HL-60/S4 treated with retinoic acid at 250 ng/mL for 4 days and 3 days (cell line): Measurements from ENCODE around the gene EVI2B.
"Not testable (repeated sequence)": the region's sequence is repeated elsewhere in the genome, so short reads cannot be mapped to it uniquely, and the experiment has no call there.

ENCODE experiments used
- in situ Hi-C: fragments of 300-500 bp; cut with MboI; formaldehyde crosslinking; loops from 2 replicates; pipeline ENCODE4 v1.7.0; 2022; ENCODE audit warnings: low sequenced_read_pairs

EVI2B gene

GRCh38 chr17:31313982-31314781, at the start of gene EVI2B:
TSS of gene EVI2B (minus strand) at chr17:31314054. CDS start at chr17:31305609, 8,445 bp downstream.
- in situ Hi-C loops, result no loop called here

- in situ Hi-C loops, result no loop called here
These were observed 44.1 kb upstream of the EVI2B start for GRCh38 chr17:31357839-31358394.

DNA sequence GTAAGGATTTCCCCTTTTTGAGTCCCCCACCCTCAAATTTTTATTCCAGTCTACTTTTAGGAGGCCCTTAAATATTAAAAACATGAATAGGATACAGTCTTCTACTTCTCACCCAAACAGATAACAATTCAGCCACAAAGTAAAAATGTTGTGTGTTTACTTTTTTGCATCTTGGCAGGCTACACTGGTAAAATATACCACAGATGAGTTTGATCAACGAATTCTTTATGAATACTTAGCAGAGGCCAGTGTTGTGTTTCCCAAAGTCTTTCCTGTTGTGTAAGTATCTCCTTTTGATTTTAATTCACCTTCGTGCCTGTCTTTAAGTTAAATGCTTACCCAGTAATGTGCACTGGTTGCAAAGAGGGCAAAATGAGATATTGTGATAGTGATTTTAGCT, 43.2 kb upstream of the EVI2B start:
- in situ Hi-C loops, result no loop called here

DNA sequence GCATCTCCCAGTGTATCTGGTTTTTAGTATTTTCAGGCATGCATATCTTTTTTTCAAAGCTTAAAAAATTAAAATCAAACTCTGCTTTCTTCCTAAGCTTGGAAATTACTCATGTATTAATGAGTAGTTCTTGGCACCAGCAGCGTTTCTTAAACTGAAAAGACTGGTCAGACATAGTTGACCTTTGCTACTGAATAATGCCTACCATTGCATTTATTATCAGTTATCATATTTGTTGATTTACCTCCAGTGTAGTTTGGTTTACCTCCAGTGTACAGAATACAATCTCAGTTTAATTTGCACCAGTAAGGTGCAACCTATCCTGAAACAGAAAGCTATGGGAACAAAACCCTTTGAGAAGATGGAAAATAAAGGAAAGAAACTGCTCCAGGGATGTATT, 42.1 kb upstream of the EVI2B start:
- in situ Hi-C loops, result no loop called here

GRCh38 chr17:31349454-31349853, 35.6 kb upstream of the EVI2B start:
- in situ Hi-C loops, result no loop called here

GRCh38 chr17:31345191-31345747, 31.4 kb upstream of the EVI2B start:
- in situ Hi-C loops, result not testable (repeated sequence)

- in situ Hi-C loops, result no loop called here
These were observed 26.2 kb upstream of the EVI2B start for GRCh38 chr17:31339906-31340661.

DNA sequence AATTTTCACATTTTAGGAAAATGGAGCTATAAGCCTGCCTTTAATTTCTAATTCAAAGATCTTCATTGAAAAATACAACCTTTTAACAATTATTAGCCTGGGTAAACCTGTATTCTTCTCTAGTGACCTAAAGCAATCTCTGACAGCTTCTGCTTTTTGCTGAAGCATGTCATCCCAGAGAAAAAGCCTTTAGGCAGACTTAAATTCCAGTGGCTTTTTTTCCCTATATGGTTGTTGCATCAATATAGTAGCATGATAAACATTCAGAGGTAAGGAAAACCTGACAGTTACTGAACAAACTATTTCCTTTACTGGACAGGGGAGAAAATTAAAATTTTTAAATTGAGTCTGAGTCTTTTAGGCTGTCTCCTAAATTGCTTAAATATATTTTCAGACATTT, 15.4 kb upstream of the EVI2B start:
- in situ Hi-C loops, result no loop called here

- in situ Hi-C loops, result no loop called here
These were observed 14.3 kb upstream of the EVI2B start for GRCh38 chr17:31328160-31328535.

DNA sequence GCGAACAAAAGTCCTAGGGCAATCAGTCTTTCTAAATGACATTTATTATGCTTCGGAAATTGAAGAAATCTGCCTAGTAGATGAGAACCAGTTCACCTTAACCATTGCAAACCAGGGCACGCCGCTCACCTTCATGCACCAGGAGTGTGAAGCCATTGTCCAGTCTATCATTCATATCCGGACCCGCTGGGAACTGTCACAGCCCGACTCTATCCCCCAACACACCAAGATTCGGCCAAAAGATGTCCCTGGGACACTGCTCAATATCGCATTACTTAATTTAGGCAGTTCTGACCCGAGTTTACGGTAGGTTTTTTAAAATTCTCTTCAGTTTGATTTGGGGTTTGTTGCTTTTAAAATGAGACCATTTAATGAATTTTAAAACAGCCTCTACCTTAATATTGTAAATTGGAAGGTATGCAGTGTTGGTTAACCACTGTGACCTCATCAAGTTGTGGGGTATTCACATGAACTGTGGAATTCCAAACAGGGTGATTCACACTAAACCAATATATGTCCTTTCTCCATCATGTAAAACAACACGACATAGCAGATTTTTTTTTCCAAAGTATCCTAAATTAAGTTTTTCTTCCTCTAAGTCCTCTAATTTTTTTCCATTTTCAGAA, 13.8 kb upstream of the EVI2B start:
- in situ Hi-C loops, result no loop called here

- in situ Hi-C loops, result no loop called here
These were observed 9.7 kb upstream of the EVI2B start for GRCh38 chr17:31323551-31323950.

DNA sequence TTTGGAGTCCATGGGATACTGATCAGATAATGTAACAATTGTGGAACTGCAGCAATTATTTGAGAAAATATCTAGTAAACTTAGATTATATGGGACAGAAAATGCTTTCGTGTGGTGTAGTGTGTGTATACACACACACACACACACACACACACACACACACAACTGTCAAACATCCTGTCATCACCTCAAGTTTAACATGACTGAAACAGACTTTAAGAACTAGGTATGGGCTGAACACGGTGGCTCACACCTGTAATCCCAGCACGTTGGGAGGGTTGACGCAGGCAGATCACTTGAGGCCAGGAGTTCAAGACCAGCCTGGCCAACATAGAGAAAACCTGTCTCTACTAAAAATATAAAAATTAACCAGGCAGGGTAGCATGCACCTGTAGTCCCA, 8.1 kb upstream of the EVI2B start:
- in situ Hi-C loops, result no loop called here

DNA sequence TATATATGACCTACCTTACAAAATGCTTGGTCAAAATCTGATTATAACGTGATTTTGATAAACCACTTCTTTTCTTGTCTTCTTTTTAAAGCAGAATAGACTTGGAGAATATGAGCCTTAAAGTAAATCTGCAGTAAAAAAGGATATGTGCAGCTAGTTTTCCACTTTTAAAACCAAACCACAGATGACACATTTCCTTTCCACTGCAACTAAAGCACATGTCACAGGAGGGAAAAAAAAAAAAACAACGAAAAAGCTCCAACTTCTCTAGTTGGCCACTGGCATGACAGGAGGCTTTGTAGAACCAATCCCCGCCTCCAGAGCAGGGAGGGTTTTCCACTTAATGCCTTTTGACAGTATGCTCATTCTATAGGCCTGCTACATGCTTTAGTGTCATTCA, 7.6 kb upstream of the EVI2B start, which contains the start of gene EVI2A:
TSS of gene EVI2A (minus strand) at position 142 of the 400 bp plus-strand sequence. CDS start 2,609 bp downstream, outside the sequence.
- in situ Hi-C loops, result no loop called here

DNA sequence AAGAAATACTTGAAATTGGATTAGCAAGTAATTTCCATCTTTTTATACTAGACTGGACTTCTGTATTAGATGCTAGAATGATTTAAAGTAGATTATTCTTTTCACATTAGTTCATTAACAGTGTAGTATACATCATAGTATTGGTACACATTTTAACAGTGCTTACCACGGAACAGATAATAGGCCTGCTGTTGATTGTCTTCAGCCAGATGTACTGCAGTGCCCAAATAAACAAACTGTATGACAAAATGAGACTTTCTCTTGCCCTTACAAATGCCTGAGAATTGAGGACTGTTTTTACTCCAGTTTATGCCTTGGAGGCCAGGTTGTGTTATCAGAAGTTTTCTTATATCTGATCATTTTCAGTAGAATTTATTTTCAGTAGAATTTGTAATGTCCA, 6.9 kb upstream of the EVI2B start:
- in situ Hi-C loops, result no loop called here

DNA sequence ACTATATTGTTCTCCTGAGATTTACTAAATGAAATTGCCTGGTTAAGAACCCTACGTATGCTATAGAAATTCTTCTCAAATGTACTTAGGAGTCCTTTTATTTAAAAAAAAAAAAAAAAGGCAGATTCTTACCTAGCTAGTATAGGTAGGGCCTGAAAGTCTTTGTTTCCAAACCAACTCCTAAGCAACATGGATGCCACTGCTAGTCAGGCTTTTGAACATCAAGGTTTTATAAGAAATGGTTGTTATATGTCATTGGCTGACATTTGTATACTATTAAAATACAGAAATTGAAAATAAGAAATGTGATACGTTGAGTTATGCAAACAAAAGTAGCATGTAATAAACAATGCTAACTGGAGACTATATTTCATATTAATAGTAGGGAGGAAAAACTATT, 6.4 kb upstream of the EVI2B start:
- in situ Hi-C loops, result no loop called here

- in situ Hi-C loops, result no loop called here
These were observed 5.2 kb upstream of the EVI2B start for GRCh38 chr17:31318851-31319661.

DNA sequence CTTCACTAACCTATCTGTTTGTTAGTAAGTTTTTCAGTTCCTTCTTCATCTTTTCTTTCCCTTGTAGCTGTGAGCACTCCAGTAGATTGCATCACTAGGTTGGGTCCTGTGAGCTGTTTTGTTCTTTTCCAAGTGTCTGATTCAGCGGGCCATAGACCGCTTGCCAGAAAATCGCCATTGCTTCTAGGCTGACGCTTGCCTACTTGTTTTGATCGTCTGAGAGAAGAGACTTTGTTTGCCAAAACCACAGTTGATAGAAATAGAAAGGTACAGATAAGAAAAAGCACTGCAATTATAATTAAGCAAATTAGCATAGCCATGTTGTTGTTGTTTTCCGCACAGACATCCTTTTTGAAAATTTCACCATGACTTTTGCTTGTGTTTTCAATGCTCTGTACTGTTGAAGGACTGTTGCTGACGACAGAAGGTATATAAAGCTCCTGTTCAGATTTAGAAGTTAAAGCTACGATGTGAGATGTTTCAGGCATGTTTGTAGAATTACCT, 4.5 kb upstream of the EVI2B start:
- in situ Hi-C loops, result no loop called here

- in situ Hi-C loops, result no loop called here
These were observed 887 bp upstream of the EVI2B start for GRCh38 chr17:31314782-31315100.

DNA sequence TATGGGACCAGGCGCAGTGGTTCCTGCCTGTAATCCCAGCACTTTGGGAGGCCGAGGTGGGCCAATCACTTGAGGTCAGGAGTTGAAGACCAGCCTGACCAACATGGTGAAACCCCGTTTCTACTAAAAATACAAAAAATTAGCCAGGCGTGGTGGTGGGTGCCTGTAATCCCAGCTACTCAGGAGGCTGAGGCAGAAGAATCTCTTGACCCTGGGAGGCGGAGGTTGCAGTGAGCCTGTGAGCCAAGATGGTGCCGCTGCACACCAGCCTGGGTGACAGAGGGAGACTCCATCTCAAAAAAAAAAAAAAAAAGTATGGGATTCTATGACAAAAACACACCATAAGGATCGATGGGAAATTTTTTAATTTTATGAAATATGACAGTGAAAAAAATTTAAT, 1.6 kb downstream of the EVI2B start:
- in situ Hi-C loops, result not testable (repeated sequence)

DNA sequence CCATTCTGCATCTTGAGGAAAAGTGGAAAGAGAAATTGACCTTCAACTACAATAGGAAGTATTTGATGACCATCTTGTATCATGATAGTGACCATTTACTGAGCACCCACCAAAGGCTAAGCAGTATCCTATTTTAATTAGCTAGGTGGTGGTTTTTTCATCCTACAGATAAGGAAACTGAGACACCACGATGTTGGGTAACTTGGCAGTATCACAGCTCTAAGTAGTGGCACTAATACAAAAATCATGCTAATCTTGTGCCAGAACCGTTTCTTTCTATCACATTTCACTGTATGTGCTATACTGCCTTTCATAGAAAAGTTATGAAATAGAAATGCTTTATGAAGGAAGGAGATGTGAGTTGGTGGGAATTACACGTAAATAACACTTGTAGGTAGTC, 2.3 kb downstream of the EVI2B start:
- in situ Hi-C loops, result no loop called here
